Activated CD8-positive, alpha-beta T cell treated with anti-CD3 and anti-CD28 coated beads, Interleukin-2, amount 10 ng/mL, durations not matched to agents 7 days and 5 days (primary cell): ENCODE data around the gene NALCN. TPM values are rescaled to one million over a fixed set of nuclear protein-coding genes. Genes with fewer than 3 reads are reported as not detected.

Experiments
- ATAC-seq: fragments of 150-1000 bp; cut with Tn5 transposase; one replicate; pipeline ENCODE4 v1.10.0; 2021; ENCODE audit warnings: moderate library complexity
- CTCF ChIA-PET: fragments of 350-600 bp; sonication (Branson Sonifier 250); formaldehyde crosslinking; loops from one replicate; lab custom pipeline; 2021; ENCODE audit warnings: antibody characterized with exemption; lab: Charles Lee
- POLR2A ChIA-PET: fragments of 350-600 bp; sonication (Branson Sonifier 250); formaldehyde crosslinking; loops from one replicate; lab custom pipeline; 2021; ENCODE audit warnings: antibody characterized with exemption; lab: Charles Lee
- DNase-seq: peaks from one replicate; pipeline ENCODE4 v3.0.0-alpha.2; 2020
- H3K27ac Mint-ChIP-seq: one replicate; pipeline ENCODE4 v1.8.0; 2021; ENCODE audit warnings: mild to moderate bottlenecking, mixed read lengths
- H3K27me3 Mint-ChIP-seq: one replicate; pipeline ENCODE4 v1.8.0; 2021; ENCODE audit warnings: low read depth, mixed read lengths
- H3K36me3 Mint-ChIP-seq: one replicate; pipeline ENCODE4 v1.8.0; 2021; ENCODE audit warnings: low read depth, mixed read lengths
- H3K4me1 Mint-ChIP-seq: one replicate; pipeline ENCODE4 v1.8.0; 2021; ENCODE audit warnings: low read depth, mixed read lengths
- H3K4me3 Mint-ChIP-seq: one replicate; pipeline ENCODE4 v1.8.0; 2021; ENCODE audit warnings: mild to moderate bottlenecking, mixed read lengths
- H3K9me3 Mint-ChIP-seq: one replicate; pipeline ENCODE4 v1.8.0; 2022; ENCODE audit warnings: mixed read lengths; ENCODE audit not compliant: insufficient read depth
- total RNA-seq, 2 experiments: library from RNA; stranded (reverse); gene quantifications; one replicate each; pipeline ENCODE4 v1.2.3, GENCODE V29; 2021

NALCN gene
- total RNA-seq, 2 experiments from 2014 or later = not detected

DNA sequence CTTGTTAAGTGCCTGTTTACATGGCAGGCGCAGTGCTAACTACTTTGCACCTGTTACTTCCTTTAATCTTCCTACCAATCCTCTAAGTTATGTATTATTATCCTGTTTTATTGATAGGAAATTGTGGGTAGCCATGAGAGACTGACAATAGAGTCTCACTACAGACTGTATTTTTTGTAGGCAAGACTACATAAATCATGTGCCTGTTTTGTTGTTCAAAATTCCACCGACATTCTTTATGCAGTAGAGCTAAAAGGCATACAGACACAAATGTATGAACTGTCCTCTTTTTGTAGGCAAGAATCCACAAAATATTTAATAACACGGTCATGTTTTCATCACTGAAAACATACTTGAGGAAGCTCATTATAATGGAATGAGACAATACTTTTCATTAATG lies 205.5 kb downstream of the NALCN start:
- Mint-ChIP-seq H3K27ac (no peak overlapping the region), H3K9me3 (no peaks in the 10 kb centered on the region), H3K27me3 (no peaks in the 10 kb centered on the region), H3K4me3 (no peak overlapping the region), H3K36me3 (no peaks in the 10 kb centered on the region), H3K4me1 (no peaks in the 10 kb centered on the region)
- ATAC-seq (no peak), DNase-seq (no peak)
- ChIA-PET CTCF (no interaction called here), POLR2A (no interaction called here)

DNA sequence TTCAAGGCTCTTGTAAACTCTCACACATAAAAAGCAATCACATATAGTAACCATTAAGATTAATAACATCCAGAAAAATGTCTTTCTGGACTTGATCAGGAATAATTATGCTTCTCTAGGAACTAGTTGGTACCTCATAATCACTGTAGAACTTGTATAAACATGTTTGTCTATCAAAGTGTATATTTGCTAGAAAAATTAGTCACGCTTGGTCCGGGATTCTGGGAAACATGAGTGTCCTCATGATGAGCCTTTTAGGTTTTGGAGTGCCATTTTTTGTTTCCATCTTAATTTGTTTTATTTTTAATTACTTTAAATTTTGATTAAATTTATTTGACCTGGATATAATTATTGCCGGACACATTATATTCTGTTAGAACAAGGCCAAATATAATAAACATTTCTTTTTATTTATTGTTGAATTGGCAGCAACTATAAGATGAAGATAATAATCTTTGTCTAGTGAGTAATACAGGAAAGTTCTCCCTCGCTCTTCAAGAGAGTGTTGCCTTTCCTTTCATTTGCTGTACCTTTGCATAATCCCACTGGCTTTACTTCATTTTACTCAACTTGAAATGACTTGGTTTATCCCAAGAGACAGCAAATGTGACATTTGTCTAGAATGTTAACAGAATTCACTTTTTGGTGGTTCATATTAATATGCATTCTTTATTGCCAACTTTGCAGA lies 207.0 kb downstream of the NALCN start:
- POLR2A ChIA-PET = no interaction called here
- Mint-ChIP-seq H3K27me3 (no peaks in the 10 kb centered on the region), H3K4me3 (no peak overlapping the region), H3K36me3 (no peaks in the 10 kb centered on the region), H3K27ac (no peak overlapping the region), H3K4me1 (no peaks in the 10 kb centered on the region), H3K9me3 (no peaks in the 10 kb centered on the region)
- CTCF ChIA-PET = no interaction called here
- no peak for DNase-seq
- no peak for ATAC-seq

DNA sequence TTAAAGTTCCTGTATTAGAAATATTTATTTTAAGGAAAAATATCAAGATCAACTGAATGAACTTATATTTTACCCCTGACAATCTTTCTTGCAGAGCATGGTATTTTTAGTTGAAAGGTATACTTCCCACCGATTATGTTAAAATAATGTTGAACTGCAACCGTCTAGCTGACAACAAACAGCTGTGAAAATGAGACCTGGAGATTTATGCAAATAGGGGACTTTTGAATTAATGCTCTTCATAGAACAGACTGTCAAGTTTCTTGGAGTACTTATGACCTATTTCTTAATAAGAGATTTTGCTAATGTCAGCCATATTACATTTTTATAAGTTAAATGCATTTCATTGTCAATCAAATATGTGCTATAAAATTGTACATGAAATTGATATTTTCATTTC lies 210.9 kb downstream of the NALCN start:
- POLR2A ChIA-PET = no interaction called here
- no peak overlapping the region for H3K4me3 Mint-ChIP-seq
- H3K27ac Mint-ChIP-seq = no peak overlapping the region
- no peak for DNase-seq
- CTCF ChIA-PET = no interaction called here
- no peaks in the 10 kb centered on the region for H3K27me3 Mint-ChIP-seq
- no peaks in the 10 kb centered on the region for H3K9me3 Mint-ChIP-seq
- no peak for ATAC-seq
- H3K36me3 Mint-ChIP-seq = no peaks in the 10 kb centered on the region
- no peaks in the 10 kb centered on the region for H3K4me1 Mint-ChIP-seq

DNA sequence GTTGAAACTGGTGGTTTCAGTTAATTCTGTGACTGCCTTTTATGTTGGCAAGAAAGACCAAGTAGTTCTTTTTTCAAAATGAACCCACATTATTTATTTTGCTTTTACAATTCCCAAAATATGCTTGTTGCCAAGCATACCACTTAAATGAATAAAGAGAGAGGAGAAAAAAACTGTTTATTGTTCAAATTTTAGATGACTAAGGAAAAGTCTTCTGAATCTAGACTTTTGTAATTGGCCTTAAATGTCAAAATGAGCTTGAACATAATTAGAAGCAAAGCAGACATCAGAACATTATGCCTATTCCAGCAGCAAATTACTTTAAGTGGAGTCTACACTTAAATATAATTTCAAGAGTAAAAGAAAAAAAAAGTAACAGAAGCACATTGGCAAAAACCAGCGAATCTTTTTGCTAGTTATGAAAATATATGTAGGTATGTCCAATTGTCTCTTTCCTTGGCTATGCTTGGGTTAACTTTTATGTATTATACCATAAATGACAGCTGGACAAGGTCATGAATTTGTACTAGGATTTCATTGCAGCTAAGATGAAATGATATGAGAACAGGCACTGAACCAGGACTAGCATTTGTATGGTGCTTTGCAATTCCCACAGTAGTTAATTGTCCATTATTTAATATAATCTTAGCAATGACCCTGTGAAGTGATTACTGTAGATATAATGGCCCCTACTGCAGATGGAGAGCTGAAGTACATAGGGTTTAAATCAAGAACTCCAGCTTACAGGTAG lies 211.9 kb downstream of the NALCN start:
- DNase-seq (no peak), ATAC-seq (no peak)
- H3K27me3 Mint-ChIP-seq = no peaks in the 10 kb centered on the region
- H3K27ac Mint-ChIP-seq = no peak overlapping the region
- H3K4me3 Mint-ChIP-seq = no peak overlapping the region
- no peaks in the 10 kb centered on the region for H3K4me1 Mint-ChIP-seq
- CTCF ChIA-PET = interaction anchor here (1.0 kb wide), 1 partner anchor 77 kb away, joined by 3 read pairs; no protein-coding TSS in a partner anchor
- no peaks in the 10 kb centered on the region for H3K9me3 Mint-ChIP-seq
- POLR2A ChIA-PET = no interaction called here
- no peaks in the 10 kb centered on the region for H3K36me3 Mint-ChIP-seq

GRCh38 chr13:101202590-101202989 lies 213.7 kb downstream of the NALCN start:
- Mint-ChIP-seq H3K4me3 (no peak overlapping the region), H3K4me1 (no peaks in the 10 kb centered on the region), H3K27ac (no peak overlapping the region), H3K27me3 (no peaks in the 10 kb centered on the region), H3K9me3 (no peaks in the 10 kb centered on the region), H3K36me3 (no peaks in the 10 kb centered on the region)
- ATAC-seq (no peak), DNase-seq (no peak)
- ChIA-PET CTCF (no interaction called here), POLR2A (no interaction called here)

- ChIA-PET CTCF (no interaction called here), POLR2A (no interaction called here)
- no peaks in the 10 kb centered on the region for H3K4me1 Mint-ChIP-seq
- no peak overlapping the region for H3K27ac Mint-ChIP-seq
- DNase-seq (no peak), ATAC-seq (no peak)
- H3K4me3 Mint-ChIP-seq = no peak overlapping the region
- no peaks in the 10 kb centered on the region for H3K36me3 Mint-ChIP-seq
- H3K9me3 Mint-ChIP-seq = no peaks in the 10 kb centered on the region
- no peaks in the 10 kb centered on the region for H3K27me3 Mint-ChIP-seq
Observed at GRCh38 chr13:101190976-101191375, 225.3 kb downstream of the NALCN start.

GRCh38 chr13:101190337-101190736 lies 226.0 kb downstream of the NALCN start:
- no peak overlapping the region for H3K27ac Mint-ChIP-seq
- CTCF ChIA-PET = no interaction called here
- no peaks in the 10 kb centered on the region for H3K9me3 Mint-ChIP-seq
- H3K4me1 Mint-ChIP-seq = no peaks in the 10 kb centered on the region
- POLR2A ChIA-PET = no interaction called here
- DNase-seq = no peak
- H3K27me3 Mint-ChIP-seq = no peaks in the 10 kb centered on the region
- no peaks in the 10 kb centered on the region for H3K36me3 Mint-ChIP-seq
- H3K4me3 Mint-ChIP-seq = no peak overlapping the region
- no peak for ATAC-seq

- DNase-seq (no peak), ATAC-seq (no peak)
- Mint-ChIP-seq H3K27me3 (peaks cover 1% of the 10 kb centered on the region), H3K9me3 (no peaks in the 10 kb centered on the region), H3K4me1 (no peaks in the 10 kb centered on the region), H3K4me3 (no peak overlapping the region), H3K27ac (no peak overlapping the region), H3K36me3 (no peaks in the 10 kb centered on the region)
- CTCF ChIA-PET = no interaction called here
- POLR2A ChIA-PET = no interaction called here
Observed at GRCh38 chr13:101185606-101186005, 230.7 kb downstream of the NALCN start.

DNA sequence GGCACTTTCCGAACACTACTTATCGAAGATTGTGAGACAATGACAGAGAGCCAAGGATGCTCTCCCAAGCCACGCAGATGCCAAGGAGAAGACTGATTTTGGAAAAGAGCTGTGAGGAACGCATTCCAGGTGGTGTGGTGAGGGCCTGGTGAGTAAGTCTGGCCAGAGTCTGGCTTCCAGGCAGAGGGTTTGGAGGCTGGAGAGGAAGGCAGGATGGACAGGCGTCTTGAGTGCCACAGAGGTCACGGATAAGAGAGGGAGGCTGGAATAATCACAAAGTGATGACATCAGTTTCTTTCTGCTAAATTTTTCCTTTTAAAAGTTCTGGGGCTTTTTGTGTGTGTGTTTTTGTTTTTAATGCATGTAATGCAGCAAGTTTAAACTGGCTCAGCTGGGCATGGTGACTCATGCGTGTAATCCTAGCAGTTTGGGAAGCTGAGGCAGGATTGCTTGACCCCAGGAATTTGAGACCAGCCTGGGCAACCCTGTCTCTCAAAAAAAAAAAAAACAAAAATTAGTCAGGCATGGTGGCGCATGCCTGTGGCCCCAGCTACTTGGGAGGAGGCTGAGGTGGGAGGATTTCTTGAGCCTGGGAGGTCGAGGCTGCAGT lies 235.1 kb downstream of the NALCN start:
- Mint-ChIP-seq H3K4me1 (no peaks in the 10 kb centered on the region), H3K27ac (no peak overlapping the region), H3K9me3 (no peaks in the 10 kb centered on the region), H3K4me3 (no peak overlapping the region), H3K36me3 (no peaks in the 10 kb centered on the region), H3K27me3 (peaks cover 1% of the 10 kb centered on the region)
- ChIA-PET CTCF (no interaction called here), POLR2A (no interaction called here)
- no peak for DNase-seq
- ATAC-seq = no peak

- CTCF ChIA-PET = interaction anchor here (1.3 kb wide), 1 partner anchor 34 kb away, joined by 4 read pairs; no protein-coding TSS in a partner anchor
- Mint-ChIP-seq H3K27me3 (peaks cover 1% of the 10 kb centered on the region), H3K4me3 (no peak overlapping the region), H3K9me3 (no peaks in the 10 kb centered on the region), H3K27ac (no peak overlapping the region), H3K36me3 (no peaks in the 10 kb centered on the region), H3K4me1 (no peaks in the 10 kb centered on the region)
- DNase-seq = no peak
- no peak for ATAC-seq
- POLR2A ChIA-PET = no interaction called here
Observed at GRCh38 chr13:101179021-101179420, 237.3 kb downstream of the NALCN start.

GRCh38 chr13:101178406-101178805 lies 237.9 kb downstream of the NALCN start:
- CTCF ChIA-PET = interaction anchor here (1.3 kb wide), 1 partner anchor 34 kb away, joined by 4 read pairs; no protein-coding TSS in a partner anchor
- no peak overlapping the region for H3K4me3 Mint-ChIP-seq

DNA sequence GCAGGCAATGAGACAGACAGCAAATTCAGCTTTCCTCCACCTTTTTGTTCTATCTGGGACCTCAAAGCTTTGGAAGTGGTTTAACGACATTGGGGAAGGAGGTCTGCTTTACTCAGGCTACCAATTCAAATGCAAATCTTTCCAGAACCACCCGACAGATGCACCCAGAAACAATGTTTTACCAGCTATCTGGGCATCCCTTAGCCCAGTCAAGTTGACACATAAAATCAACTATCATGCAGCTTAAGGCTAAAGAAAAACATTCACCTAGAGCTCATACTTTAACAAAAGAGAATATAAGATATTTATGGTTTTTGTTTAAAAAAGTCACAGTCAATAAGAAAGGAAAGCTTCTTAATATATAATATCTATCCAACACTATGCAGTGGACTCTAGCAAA lies 246.0 kb downstream of the NALCN start:
- ATAC-seq = no peak
- ChIA-PET CTCF (no interaction called here), POLR2A (no interaction called here)
- no peaks in the 10 kb centered on the region for H3K9me3 Mint-ChIP-seq
- H3K4me3 Mint-ChIP-seq = no peak overlapping the region
- H3K36me3 Mint-ChIP-seq = no peaks in the 10 kb centered on the region
- H3K27me3 Mint-ChIP-seq = no peaks in the 10 kb centered on the region
- no peak for DNase-seq
- no peaks in the 10 kb centered on the region for H3K4me1 Mint-ChIP-seq
- no peak overlapping the region for H3K27ac Mint-ChIP-seq

More at GRCh38 chr13:101178406-101178805, 237.9 kb downstream of the NALCN start:
- POLR2A ChIA-PET = no interaction called here
- ATAC-seq (no peak), DNase-seq (no peak)
- H3K36me3 Mint-ChIP-seq = no peaks in the 10 kb centered on the region
- H3K9me3 Mint-ChIP-seq = no peaks in the 10 kb centered on the region
- H3K27ac Mint-ChIP-seq = no peak overlapping the region
- peaks cover 1% of the 10 kb centered on the region for H3K27me3 Mint-ChIP-seq
- H3K4me1 Mint-ChIP-seq = no peaks in the 10 kb centered on the region
